Measurements from ENCODE around the gene SOHLH2.

DNA sequence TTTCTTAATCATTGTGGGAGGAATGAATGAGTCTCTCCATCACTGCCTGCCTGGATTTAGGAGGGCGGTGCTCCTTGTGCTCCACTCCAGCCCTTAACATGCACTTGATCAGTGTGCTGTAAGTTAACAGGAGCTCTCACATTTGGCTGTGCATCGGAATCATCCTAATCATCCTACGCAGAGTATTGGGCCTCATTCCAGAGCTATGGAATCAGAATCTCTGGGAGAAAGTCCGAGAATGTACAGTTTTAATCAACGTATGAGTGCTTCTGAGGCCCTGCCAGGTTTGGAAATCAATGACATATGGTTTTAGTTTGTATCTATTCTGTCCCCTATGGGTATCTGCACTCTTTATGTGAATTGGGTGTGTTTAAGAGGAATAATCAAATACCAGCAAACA lies 48.3 kb downstream of the SOHLH2 start:
- TF ChIP-seq, protein P1, sequence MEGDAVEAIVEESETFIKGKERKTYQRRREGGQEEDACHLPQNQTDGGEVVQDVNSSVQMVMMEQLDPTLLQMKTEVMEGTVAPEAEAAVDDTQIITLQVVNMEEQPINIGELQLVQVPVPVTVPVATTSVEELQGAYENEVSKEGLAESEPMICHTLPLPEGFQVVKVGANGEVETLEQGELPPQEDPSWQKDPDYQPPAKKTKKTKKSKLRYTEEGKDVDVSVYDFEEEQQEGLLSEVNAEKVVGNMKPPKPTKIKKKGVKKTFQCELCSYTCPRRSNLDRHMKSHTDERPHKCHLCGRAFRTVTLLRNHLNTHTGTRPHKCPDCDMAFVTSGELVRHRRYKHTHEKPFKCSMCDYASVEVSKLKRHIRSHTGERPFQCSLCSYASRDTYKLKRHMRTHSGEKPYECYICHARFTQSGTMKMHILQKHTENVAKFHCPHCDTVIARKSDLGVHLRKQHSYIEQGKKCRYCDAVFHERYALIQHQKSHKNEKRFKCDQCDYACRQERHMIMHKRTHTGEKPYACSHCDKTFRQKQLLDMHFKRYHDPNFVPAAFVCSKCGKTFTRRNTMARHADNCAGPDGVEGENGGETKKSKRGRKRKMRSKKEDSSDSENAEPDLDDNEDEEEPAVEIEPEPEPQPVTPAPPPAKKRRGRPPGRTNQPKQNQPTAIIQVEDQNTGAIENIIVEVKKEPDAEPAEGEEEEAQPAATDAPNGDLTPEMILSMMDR (IDR thresholded peaks at IDR 0.05) = no peak
- no peak for TF ChIP-seq POLR2A (IDR thresholded peaks at IDR 0.05)
